ENCODE measurements around the gene IL6.

The IL6 gene

DNA sequence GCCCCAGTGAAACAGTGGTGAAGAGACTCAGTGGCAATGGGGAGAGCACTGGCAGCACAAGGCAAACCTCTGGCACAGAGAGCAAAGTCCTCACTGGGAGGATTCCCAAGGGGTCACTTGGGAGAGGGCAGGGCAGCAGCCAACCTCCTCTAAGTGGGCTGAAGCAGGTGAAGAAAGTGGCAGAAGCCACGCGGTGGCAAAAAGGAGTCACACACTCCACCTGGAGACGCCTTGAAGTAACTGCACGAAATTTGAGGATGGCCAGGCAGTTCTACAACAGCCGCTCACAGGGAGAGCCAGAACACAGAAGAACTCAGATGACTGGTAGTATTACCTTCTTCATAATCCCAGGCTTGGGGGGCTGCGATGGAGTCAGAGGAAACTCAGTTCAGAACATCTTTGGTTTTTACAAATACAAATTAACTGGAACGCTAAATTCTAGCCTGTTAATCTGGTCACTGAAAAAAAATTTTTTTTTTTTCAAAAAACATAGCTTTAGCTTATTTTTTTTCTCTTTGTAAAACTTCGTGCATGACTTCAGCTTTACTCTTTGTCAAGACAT, 574 bp upstream of the IL6 start:
- DNase-seq (ENCODE audit: low read depth in 2 of 3, low spot score in 1 of 3), result peak; percentile 26 to 41 (median 37)

DNA sequence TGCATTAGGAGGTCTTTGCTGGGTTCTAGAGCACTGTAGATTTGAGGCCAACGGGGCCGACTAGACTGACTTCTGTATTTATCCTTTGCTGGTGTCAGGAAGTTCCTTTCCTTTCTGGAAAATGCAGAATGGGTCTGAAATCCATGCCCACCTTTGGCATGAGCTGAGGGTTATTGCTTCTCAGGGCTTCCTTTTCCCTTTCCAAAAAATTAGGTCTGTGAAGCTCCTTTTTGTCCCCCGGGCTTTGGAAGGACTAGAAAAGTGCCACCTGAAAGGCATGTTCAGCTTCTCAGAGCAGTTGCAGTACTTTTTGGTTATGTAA, 675 bp downstream of the IL6 start:
- no peak for DNase-seq (ENCODE audit: low read depth in 2 of 3, low spot score in 1 of 3)

DNA sequence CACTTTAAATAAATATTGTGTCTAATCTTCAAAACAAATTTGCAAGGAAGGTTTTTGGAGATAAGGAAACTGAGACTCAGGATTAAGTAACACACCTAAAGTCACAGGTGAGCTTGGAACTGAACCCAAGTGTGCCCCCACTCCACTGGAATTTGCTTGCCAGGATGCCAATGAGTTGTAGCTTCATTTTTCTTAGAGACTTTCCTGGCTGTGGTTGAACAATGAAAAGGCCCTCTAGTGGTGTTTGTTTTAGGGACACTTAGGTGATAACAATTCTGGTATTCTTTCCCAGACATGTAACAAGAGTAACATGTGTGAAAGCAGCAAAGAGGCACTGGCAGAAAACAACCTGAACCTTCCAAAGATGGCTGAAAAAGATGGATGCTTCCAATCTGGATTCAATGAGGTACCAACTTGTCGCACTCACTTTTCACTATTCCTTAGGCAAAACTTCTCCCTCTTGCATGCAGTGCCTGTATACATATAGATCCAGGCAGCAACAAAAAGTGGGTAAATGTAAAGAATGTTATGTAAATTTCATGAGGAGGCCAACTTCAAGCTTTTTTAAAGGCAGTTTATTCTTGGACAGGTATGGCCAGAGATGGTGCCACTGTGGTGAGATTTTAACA, 1.5 kb downstream of the IL6 start:
- no peak for DNase-seq (ENCODE audit: low read depth in 2 of 3, low spot score in 1 of 3)

DNA sequence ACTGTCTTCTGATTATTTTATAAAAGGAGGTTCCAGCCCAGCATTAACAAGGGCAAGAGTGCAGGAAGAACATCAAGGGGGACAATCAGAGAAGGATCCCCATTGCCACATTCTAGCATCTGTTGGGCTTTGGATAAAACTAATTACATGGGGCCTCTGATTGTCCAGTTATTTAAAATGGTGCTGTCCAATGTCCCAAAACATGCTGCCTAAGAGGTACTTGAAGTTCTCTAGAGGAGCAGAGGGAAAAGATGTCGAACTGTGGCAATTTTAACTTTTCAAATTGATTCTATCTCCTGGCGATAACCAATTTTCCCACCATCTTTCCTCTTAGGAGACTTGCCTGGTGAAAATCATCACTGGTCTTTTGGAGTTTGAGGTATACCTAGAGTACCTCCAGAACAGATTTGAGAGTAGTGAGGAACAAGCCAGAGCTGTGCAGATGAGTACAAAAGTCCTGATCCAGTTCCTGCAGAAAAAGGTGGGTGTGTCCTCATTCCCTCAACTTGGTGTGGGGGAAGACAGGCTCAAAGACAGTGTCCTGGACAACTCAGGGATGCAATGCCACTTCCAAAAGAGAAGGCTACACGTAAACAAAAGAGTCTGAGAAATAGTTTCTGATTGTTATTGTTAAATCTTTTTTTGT, 2.3 kb downstream of the IL6 start:
- DNase-seq (ENCODE audit: low read depth in 2 of 3, low spot score in 1 of 3), result no peak

DNA sequence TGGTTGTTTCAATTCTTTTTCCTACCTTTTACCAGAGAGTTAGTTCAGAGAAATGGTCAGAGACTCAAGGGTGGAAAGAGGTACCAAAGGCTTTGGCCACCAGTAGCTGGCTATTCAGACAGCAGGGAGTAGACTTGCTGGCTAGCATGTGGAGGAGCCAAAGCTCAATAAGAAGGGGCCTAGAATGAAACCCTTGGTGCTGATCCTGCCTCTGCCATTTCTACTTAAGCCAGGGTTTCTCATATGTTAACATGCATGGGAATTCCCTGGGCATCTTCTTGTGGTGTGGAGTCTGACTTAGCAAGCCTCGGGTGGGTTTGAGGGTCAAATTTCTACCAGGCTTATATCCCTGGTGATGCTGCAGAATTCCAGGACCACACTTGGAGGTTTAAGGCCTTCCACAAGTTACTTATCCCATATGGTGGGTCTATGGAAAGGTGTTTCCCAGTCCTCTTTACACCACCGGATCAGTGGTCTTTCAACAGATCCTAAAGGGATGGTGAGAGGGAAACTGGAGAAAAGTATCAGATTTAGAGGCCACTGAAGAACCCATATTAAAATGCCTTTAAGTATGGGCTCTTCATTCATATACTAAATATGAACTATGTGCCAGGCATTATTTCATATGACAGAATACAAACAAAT, 3.2 kb downstream of the IL6 start:
- no peak for DNase-seq (ENCODE audit: low read depth in 2 of 3, low spot score in 1 of 3)

DNA sequence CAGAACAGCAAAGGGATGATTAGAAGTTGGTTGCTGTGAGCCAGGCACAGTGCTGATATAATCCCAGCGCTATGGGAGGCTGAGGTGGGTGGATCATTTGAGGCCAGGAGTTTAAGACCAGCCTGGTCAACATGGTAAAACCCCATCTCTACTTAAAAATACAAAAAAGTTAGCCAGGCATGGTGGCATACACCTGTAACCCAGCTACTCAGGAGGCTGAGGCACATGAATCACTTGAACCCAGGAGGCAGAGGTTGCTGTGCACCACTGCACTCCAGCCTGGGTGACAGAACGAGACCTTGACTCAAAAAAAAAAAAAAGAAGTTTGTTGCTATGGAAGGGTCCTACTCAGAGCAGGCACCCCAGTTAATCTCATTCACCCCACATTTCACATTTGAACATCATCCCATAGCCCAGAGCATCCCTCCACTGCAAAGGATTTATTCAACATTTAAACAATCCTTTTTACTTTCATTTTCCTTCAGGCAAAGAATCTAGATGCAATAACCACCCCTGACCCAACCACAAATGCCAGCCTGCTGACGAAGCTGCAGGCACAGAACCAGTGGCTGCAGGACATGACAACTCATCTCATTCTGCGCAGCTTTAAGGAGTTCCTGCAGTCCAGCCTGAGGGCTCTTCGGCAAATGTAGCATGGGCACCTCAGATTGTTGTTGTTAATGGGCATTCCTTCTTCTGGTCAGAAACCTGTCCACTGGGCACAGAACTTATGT, 4.1 kb downstream of the IL6 start:
- DNase-seq (ENCODE audit: low read depth in 2 of 3, low spot score in 1 of 3), result no peak

DNA sequence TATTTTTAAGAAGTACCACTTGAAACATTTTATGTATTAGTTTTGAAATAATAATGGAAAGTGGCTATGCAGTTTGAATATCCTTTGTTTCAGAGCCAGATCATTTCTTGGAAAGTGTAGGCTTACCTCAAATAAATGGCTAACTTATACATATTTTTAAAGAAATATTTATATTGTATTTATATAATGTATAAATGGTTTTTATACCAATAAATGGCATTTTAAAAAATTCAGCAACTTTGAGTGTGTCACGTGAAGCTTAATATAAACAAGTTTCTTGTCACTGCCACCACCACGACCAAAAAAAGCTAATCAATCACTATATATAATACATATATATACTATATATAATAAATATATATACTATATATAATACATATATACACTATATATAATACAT, 4.8 kb downstream of the IL6 start:
- no peak for DNase-seq (ENCODE audit: low read depth in 2 of 3, low spot score in 1 of 3)

DNA sequence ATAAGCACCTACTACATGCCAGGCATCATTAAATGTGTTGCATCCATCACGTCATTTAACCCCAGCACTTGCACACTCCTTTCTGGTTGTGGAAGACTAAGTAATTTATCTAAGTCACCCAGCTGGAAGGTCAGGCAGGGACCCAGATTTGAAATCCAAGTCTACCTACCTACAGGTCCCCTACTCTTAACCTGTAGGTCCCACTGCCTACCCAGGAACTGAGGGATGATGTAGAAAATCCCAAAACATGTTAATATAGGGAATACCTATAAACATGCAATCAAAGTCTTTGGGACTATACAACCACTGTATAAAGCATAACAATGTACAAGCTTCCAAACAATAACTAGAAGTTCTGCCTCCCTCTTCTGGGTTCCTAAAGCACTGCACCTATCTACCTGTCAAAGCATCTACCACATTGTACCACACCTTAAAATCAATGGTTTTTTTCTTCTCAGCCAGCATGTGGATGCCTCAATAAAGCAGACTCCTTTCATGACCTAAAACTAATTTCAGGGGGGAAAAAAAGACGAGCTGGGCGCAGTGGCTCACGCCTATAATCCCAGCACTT, 5.6 kb downstream of the IL6 start:
- DNase-seq (ENCODE audit: low read depth in 2 of 3, low spot score in 1 of 3), result no peak

DNA sequence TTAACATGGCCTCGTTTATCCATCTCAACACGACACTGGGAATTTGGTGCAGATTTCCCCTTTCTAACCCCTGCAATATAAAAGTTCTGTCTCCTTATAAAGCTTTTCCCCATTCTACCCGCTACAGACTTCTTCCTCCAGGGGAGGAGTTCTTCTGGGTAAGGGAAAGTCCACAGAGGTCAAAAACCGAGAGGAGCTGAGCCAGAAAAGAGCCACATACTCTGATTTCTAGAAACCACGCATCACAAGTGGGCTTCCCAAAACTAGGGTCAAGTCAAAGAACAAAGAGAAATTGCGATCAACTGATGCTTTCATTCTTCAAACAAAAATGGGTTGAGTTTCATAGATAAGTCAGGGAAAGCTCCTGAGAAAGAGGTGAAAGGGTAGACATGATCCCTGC, 6.8 kb downstream of the IL6 start:
- no peak for DNase-seq (ENCODE audit: low read depth in 2 of 3, low spot score in 1 of 3)

DNA sequence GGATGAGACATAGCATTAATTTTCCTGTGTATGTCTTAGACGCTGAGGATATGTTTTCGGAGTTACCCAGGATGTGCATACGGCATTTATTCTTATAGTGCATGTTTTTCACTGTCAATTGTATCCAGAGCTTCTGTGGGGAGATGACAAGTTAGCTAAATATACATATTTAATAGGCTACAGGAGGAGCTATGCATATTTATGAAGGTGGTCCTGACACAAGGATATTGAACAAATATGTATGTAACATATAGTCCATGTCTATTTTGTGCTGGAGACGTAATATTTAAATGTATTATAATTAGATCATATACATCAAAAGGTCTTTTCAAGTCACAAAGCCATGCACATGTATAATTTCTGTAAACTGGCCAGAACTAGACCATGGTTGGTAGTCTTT, 16.0 kb downstream of the IL6 start:
- DNase-seq (ENCODE audit: low read depth in 2 of 3, low spot score in 1 of 3), result no peak

DNA sequence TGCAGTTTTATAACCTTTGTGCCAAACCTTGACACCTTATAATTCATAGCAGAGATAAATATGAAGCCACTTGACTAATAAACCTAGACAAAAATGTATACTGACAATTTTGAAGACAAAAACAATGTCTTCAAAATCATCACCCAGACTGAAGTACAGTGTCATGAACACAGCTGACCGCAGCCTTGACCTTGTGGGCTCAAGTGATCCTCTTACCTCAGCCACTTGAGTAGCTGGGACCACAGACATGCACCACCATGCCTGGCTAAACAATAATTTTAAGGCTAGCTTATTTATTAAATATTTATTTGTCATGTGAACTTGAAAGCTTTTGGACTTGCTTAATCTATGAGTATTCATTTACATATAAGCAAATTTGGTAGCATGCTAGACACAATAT, 24.3 kb downstream of the IL6 start:
- DNase-seq (ENCODE audit: low read depth in 2 of 3, low spot score in 1 of 3), result no peak

DNA sequence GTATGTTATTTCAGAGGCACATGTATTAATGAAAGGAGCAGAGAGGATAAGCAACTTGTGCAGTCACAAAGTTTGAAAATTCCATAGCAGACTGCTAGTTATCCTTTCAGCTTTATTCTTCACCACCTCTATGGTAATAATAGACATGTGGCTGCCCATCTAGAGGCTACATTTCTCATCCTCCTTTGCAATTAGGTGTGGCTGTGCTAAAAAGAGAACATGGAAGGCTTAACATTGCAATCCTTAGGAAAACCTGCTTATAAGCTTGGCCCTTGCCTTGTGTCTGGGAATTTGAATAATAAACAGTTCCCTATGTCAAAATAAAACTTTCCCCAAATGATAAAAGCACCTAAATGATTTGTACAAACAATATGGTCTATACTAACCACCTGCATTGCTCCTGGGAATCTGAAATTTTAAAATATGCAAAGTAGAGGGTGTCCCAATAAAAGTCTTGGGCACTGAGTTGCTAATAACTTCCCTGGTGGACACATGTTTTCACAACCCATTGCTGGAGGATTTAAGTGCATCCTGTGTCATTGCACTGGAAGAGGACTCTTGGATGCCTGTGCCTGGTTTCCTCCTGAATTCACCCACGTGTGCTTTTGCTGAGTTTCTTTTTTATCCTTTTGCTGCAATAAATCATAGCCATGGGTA, 30.5 kb downstream of the IL6 start:
- no peak for DNase-seq (ENCODE audit: low read depth in 2 of 3, low spot score in 1 of 3)

DNA sequence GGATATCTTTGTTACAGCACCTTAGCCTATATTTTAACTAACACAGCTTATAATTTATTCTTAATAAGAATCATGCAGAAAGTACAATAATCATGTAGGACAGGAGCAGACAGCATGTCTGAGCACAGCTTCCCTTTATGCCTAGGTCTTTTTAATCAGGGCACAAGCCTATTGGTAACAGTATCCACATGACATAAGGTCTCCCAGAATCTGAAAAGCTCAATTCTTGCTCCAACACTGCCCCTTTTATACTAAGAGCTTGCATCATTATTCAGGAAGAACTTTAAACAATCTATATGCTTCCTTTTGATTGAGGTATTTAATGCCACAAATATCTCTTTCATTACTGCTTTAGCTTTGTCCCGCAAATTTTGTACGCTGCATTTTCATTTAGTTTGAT, 31.6 kb downstream of the IL6 start:
- no peak for DNase-seq (ENCODE audit: low read depth in 2 of 3, low spot score in 1 of 3)

DNA sequence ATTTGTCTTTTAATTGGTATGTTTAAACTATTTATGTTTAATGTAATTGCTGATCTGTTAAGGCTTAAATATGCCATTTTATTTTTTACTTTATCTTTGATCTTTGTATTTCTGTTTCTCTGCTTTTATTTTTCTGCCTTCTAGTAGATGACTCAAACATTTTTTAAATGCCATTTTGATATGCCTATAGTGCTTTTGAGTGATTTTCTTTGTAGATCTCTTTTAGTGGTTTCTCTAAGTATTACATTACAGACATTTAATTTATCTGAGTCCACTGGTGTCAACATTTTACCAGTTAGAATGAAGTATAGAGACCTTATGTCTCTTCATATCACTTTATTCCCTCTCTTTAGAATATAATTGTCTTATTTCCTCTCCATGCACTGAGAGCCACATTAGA, 32.7 kb downstream of the IL6 start:
- no peak for DNase-seq (ENCODE audit: low read depth in 2 of 3, low spot score in 1 of 3)

DNA sequence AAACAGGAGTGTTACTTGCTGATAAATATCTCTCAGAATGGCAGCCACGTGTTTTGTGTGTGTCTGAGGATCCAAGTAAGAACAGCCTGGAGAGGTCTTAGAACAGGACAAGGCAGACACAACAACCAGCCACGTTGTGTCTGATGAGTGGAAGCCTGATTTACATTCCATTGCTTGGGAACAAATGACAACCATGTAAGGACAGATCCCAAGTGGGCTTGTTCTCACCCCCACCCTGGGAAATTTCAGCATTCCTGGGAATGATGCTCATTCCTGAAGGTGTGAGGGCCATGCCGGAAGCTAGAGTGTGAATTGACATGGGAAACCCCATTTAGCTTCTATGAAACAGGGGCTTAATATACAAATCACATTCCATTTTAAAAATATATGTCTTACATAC, 35.9 kb downstream of the IL6 start:
- DNase-seq (ENCODE audit: low read depth in 2 of 3, low spot score in 1 of 3), result no peak

DNA sequence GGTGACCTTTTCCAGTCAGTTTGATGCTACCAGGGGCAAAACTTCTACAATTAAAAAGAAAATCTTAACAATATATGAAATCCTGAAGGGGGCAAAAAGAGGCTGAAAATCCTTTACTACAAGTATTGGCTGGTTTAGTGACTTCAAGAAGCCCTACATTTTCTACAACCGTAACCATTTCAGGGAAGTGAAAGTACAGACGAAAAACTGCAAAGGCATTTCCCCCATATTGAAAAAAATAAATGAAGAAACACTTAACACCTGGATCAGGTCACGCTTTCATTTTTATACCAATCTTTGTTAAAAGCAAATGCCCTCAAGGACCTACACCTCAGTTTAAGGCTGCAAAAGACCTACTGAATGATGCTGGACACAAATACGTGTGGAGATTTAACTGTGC, 38.6 kb downstream of the IL6 start:
- no peak for DNase-seq (ENCODE audit: low read depth in 2 of 3, low spot score in 1 of 3)

DNA sequence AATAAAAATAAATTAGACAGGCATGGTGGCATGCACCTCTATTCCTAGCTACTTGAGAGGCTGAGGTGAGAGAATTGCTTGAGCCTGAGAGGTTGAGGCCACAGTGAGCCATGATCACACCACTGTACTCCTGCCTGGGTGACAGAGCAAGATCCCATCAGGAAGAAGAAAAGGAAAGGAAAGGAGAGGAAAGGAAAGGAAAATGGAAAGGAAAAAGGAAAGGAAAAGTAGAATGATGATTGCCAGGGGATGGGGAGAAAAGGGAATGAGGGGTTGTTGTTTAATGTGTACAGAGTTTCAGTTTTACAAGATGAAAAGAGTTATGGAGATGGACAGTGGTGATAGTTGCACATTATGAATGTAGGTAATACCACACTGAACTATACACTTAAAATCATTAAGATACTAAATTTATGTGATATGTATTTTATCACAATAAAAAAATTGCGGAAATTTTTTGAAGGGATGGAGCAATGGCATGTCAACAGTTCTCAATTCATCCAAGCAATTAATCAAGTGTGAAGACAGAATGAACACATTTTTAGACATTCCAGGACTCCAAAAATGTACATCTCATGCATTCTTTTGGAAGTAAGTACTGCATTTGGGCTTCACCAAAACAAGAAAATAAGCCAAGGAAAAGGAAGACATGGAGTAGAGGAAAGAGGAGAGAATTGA, 44.3 kb downstream of the IL6 start:
- DNase-seq (ENCODE audit: low read depth in 2 of 3, low spot score in 1 of 3), result no peak

DNA sequence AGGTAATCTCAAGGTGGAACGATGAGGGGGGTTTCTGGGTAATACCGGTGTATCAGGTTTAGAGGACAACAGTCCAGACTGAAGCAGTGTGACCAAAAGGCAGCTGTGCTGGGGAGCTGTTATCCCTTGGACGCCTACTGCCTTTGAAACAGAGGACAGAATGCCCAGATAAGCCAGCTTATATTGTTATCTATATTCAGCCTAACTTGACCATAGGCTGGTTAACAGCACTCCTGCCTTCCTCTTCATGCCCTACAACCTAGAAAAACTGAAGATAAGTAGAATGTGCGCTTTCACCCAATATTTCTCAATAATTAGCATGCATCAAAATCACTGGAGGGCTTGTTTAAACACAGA, 44.9 kb downstream of the IL6 start:
- DNase-seq (ENCODE audit: low read depth in 2 of 3, low spot score in 1 of 3), result no peak

DNA sequence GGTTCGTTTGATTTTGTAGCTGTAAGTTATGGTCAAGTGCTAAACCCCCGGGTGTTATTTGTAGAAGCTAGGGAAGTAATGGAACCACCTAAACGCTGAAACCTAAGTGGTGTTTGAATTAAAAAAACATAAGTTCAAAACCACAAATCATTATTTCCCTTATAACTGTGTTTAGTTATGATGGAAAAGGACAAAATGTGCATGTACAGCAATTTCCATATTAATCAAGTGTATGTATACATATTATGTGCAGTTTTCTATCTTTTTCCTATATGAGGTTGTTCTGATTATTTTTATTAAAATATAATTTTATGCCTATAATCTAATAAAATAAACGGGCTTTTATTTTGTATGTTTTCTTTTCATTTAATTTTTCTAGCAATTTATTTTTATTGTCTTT, 45.9 kb downstream of the IL6 start:
- DNase-seq (ENCODE audit: low read depth in 2 of 3, low spot score in 1 of 3), result no peak

DNA sequence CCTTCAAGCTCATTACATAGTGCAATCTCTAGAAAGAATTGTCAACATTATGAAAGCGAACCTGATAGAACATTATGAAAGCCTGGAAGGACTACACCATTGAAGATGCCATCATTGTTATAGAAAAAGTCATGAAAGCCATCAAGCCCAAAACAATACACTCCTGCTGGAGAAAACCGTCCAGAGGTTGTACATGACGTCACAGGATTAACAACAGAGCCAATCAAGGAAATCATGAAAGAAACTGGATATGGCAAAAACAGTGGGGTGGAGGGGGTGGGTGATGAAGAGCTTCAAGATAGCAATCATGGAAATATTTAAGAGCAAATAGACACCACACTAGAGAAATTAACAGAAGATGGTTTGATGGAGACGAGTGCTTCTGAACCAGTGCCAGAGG, 50.0 kb downstream of the IL6 start:
- DNase-seq (ENCODE audit: low read depth in 2 of 3, low spot score in 1 of 3), result no peak

Measured in stimulated activated CD4-positive, alpha-beta T cell treated with anti-CD3 and anti-CD28 coated beads, Interleukin-12 subunit alpha, Interleukin-12 subunit beta, amount 100 ng/mL, for 48 hours (primary cell).